HepG2 (cell line): ENCODE measurements around the gene SCGB1D4. TPM values are rescaled to one million over a fixed set of nuclear protein-coding genes. Genes with fewer than 3 reads are reported as not detected.

Experiments
- ATAC-seq: fragments of 200-7000 bp; cut with Tn5 transposase; 3 replicates; pipeline ENCODE4 v1.9.1; 2020; ENCODE audit warnings: mild to moderate bottlenecking, moderate library complexity
- BruUV-seq: library from RNA; stranded (reverse); fragments of 400-500 nt; replicated peaks from 2 replicates; lab custom pipeline; 2021; lab: Mats Ljungman, UMichigan
- CTCF ChIA-PET: fragments of 300-600 bp; formaldehyde crosslinking; extraction: SDS; loops from one replicate; lab custom pipeline; 2021; ENCODE audit warnings: low total read pairs, inconsistent platforms, low intra/inter-chr PET ratio; lab: Yijun Ruan, JAX
- POLR2A ChIA-PET: fragments of 350-600 bp; sonication (Branson Sonifier 250); formaldehyde crosslinking; loops from one replicate; lab custom pipeline; 2020; ENCODE audit warnings: antibody characterized with exemption, inconsistent platforms; lab: Yijun Ruan, JAX
- DNase-seq: peaks from one replicate; pipeline ENCODE4 v3.0.0-alpha.2; 2015; ENCODE audit warnings: low spot score
- FAIRE-seq: peaks from 3 replicates; lab custom pipeline; 2011; peaks lifted over from hg19 to GRCh38; lab: Jason Lieb, UNC
- H2AFZ ChIP-seq: one replicate; pipeline ENCODE4 v1.6.1; 2011; ENCODE audit warnings: low read length, inconsistent platforms
- H3K27ac ChIP-seq: fragments of 300-600 bp; 3 replicates; pipeline ENCODE4 v1.8.0; 2011; ENCODE audit warnings: mixed run types, mild to moderate bottlenecking, mixed read lengths, low read length, inconsistent platforms; ENCODE audit not compliant: insufficient read depth; ENCODE audit errors: extremely low read length
- H3K27me3 ChIP-seq, 2 experiments: fragments of 200-600 bp in 1 of 2; 2 replicates in 1 of 2; 3 replicates in 1 of 2; pipeline versions ENCODE4 v1.6.0 to v1.8.0; 2011; ENCODE audit warnings: low read length in 2 of 2, mild to moderate bottlenecking in 2 of 2, moderate library complexity in 2 of 2, inconsistent platforms in 1 of 2; ENCODE audit not compliant: insufficient read depth in 2 of 2, control insufficient read depth in 1 of 2
- H3K36me3 ChIP-seq, 2 experiments: fragments of 200-600 bp in 1 of 2; replicated peaks in 1 of 2; 2 replicates in 1 of 2; 3 replicates in 1 of 2; pipeline versions ENCODE4 v1.5.1 to v1.8.0; 2011; ENCODE audit warnings: low read length in 2 of 2, inconsistent platforms in 1 of 2; ENCODE audit not compliant: insufficient read depth in 2 of 2, control insufficient read depth in 1 of 2
- H3K4me1 ChIP-seq: 2 replicates; pipeline ENCODE4 v1.5.1; 2012; ENCODE audit warnings: low read length, inconsistent platforms; ENCODE audit not compliant: insufficient read depth
- H3K4me2 ChIP-seq: 2 replicates; pipeline ENCODE4 v1.6.0; 2011; ENCODE audit warnings: low read depth, low read length, inconsistent platforms
- H3K4me3 ChIP-seq, 3 experiments: fragments of 200-600 bp in 1 of 3; sonication (generic), shearing (Covaris generic) in 1 of 3; replicated peaks in 1 of 3; 2 replicates each; pipeline ENCODE4 v1.5.1; 2011 to 2016; ENCODE audit warnings: low read length in 3 of 3, inconsistent platforms in 2 of 3, low read depth in 2 of 3, mild to moderate bottlenecking in 2 of 3, control low read depth in 1 of 3, mixed read lengths in 1 of 3; ENCODE audit not compliant: insufficient read depth in 1 of 3
- H3K79me2 ChIP-seq: one replicate; pipeline ENCODE4 v1.6.1; 2011; ENCODE audit warnings: low read length, inconsistent platforms; ENCODE audit not compliant: insufficient read depth
- H3K9ac ChIP-seq: 2 replicates; pipeline ENCODE4 v1.6.0; 2011; ENCODE audit warnings: mild to moderate bottlenecking, low read depth, low read length, inconsistent platforms; ENCODE audit not compliant: insufficient read depth
- H3K9me3 ChIP-seq: 2 replicates; pipeline ENCODE4 v1.5.1; 2012; ENCODE audit warnings: mild to moderate bottlenecking, low read length
- H4K20me1 ChIP-seq: 2 replicates; pipeline ENCODE4 v1.6.0; 2011; ENCODE audit warnings: inconsistent platforms, mild to moderate bottlenecking, low read length, moderate library complexity; ENCODE audit not compliant: insufficient read depth
- ARHGAP35 ChIP-seq: sonication (generic); formaldehyde crosslinking; IDR thresholded peaks from 2 replicates; pipeline ENCODE4 v1.9.0; 2022; ENCODE audit warnings: mild to moderate bottlenecking, inconsistent platforms, moderate library complexity, missing genetic modification reagents, borderline replicate concordance
- BHLHE40 ChIP-seq: IDR thresholded peaks from 2 replicates; pipeline ENCODE4 v1.6.1; 2011; ENCODE audit warnings: low read length, improper control_type of control experiment
- ESRRA ChIP-seq: sonication (generic); formaldehyde crosslinking; IDR thresholded peaks from 2 replicates; pipeline ENCODE4 v1.5.1; 2020; ENCODE audit warnings: mild to moderate bottlenecking, low read depth, missing genetic modification reagents
- ETV5 ChIP-seq: IDR thresholded peaks from 2 replicates; pipeline ENCODE4 v1.6.1; 2018; ENCODE audit warnings: missing biosample characterization, missing genetic modification reagents, inconsistent platforms, borderline replicate concordance
- FOXK2 ChIP-seq: fragments of 450-650 bp; IDR thresholded peaks from 2 replicates; pipeline ENCODE4 v1.6.1; 2016
- MBD4 ChIP-seq: IDR thresholded peaks from 2 replicates; pipeline ENCODE4 v1.6.1; 2012; ENCODE audit warnings: low read length, inconsistent platforms, borderline replicate concordance
- MTF1 ChIP-seq: sonication (generic); formaldehyde crosslinking; IDR thresholded peaks from 2 replicates; pipeline ENCODE4 v1.5.0; 2020; ENCODE audit warnings: missing genetic modification reagents
- RARA ChIP-seq: IDR thresholded peaks from 2 replicates; pipeline ENCODE4 v1.6.1; 2016; ENCODE audit warnings: missing genetic modification reagents, missing compliant biosample characterization
- RBFOX2 ChIP-seq: fragments of 200-400 bp; formaldehyde crosslinking; IDR thresholded peaks from 2 replicates; pipeline ENCODE4 v1.6.1; 2017; ENCODE audit warnings: low read depth, mild to moderate bottlenecking, low read length
- RXRB ChIP-seq: IDR thresholded peaks from 2 replicates; pipeline ENCODE4 v1.6.1; 2016; ENCODE audit warnings: borderline replicate concordance, missing genetic modification reagents, missing compliant biosample characterization
- ZBTB38 ChIP-seq: sonication (generic); formaldehyde crosslinking; IDR thresholded peaks from 2 replicates; pipeline ENCODE4 v1.5.1; 2020; ENCODE audit warnings: mild to moderate bottlenecking, missing genetic modification reagents
- ZBTB7B ChIP-seq: sonication (generic); formaldehyde crosslinking; IDR thresholded peaks from 2 replicates; pipeline ENCODE4 v1.4.0; 2020; ENCODE audit warnings: missing genetic modification reagents
- ZNF101 ChIP-seq: sonication (generic); formaldehyde crosslinking; IDR thresholded peaks from 2 replicates; pipeline ENCODE4 v1.4.0; 2020; ENCODE audit warnings: mild to moderate bottlenecking, low read depth, missing genetic modification reagents, borderline replicate concordance
- ZNF431 ChIP-seq: sonication (generic); formaldehyde crosslinking; IDR thresholded peaks from 2 replicates; pipeline ENCODE4 v1.9.0; 2022; ENCODE audit warnings: missing genetic modification reagents, low read depth, mild to moderate bottlenecking, borderline replicate concordance
- whole genome bisulfite sequencing: methylation state at CpG from one replicate; pipeline ENCODE4 v1.1.6; 2017; ENCODE audit warnings: low lambda C conversion rate; 5-methylcytosine and 5-hydroxymethylcytosine counted together
- in situ Hi-C: cut with HindIII; loops from 2 replicates; pipeline ENCODE4 v1.10.0; 2017; ENCODE audit warnings: low pct_unique_long_range_greater_than_20kb; ENCODE audit not compliant: extremely low pct_ligation_motif_present
- intact Hi-C: fragments of 100-400 bp; cut with micrococcal nuclease; formaldehyde crosslinking; loops from one replicate; pipeline ENCODE4 v1.10.0; 2022; ENCODE audit not compliant: unreplicated experiment
- polyA plus RNA-seq, 8 experiments: library from polyadenylated mRNA; depleted of rRNA in 3 of 8; stranded (reverse) in 7 of 8; unstranded in 1 of 8; fragments of >200 nt; fragmentation: Illumina TruSeq in 4 of 8; extraction: Trizol in 4 of 8; gene quantifications; 2 replicates each; pipeline versions ENCODE4 v1.2.1 to v1.2.3, GENCODE V29; 2011 to 2016; ENCODE audit warnings: low read depth in 4 of 8, missing spikeins in 1 of 8, mixed read lengths in 1 of 8; ENCODE audit not compliant: insufficient read depth in 1 of 8
- total RNA-seq, 5 experiments: library from RNA; depleted of rRNA; stranded (reverse); fragments of >200 nt; fragmentation: Illumina TruSeq; extraction: Trizol; gene quantifications; 2 replicates each; pipeline ENCODE4 v1.2.3, GENCODE V29; 2016; ENCODE audit warnings: low read depth in 1 of 5
- TF ChIP-seq, protein P1 (sequence below): sonication (generic); formaldehyde crosslinking; IDR thresholded peaks from 2 replicates; pipeline ENCODE4 v1.4.0; 2020; ENCODE audit warnings: low read depth, mild to moderate bottlenecking, missing genetic modification reagents

The SCGB1D4 gene
- total and polyA plus RNA-seq, 2 of the 13 experiments (the other 11 are each of a cell fraction or from before 2014, with no cell fraction given) = not detected

DNA sequence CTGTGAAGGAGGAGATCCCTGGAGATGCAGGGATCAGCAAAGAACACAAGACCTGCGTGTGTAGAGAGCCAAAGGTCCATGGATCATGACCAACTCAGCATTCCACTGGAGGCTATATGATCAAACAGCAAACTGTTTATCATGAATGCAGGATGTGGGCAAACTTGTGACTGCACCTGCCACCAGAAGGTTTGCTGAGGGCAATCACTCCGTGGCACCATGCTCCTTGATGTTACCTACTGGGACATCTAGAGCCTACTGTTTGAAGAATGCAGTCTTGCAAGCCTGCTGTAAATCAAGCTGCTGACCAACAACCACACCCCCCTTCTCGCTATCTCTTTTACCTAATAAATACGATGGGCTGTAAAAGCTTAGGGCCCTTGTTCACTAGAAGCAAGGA, 47.2 kb downstream of the SCGB1D4 start:
- no TSS peak for BruUV-seq
- Histone ChIP-seq H3K4me2 (no peak overlapping the region), H3K27me3 (0 out of 5 replicates have a peak, but pooled peaks cover 0 to 3% of the 10 kb centered on the region in 2 experiments), H3K79me2 (no peaks in the 10 kb centered on the region), H3K4me3 (no peak overlapping the region), H3K9ac (no peak overlapping the region), H3K4me1 (peaks cover 16% of the 10 kb centered on the region), H4K20me1 (no peaks in the 10 kb centered on the region), H3K36me3 (no peaks in the 10 kb centered on the region), H3K27ac (no peak overlapping the region), H2AFZ (no peak overlapping the region), H3K9me3 (peaks cover 44% of the 10 kb centered on the region)
- FAIRE-seq (no peak), ATAC-seq (no peak), DNase-seq (no peak)
- CTCF ChIA-PET = no interaction called here
- POLR2A ChIA-PET = no interaction called here
- 0% methylated on average over 3 of the region's 4 CpGs for WGBS
- TF ChIP-seq RARA (CRISPR knock-in tag) (no peak), MTF1 (no peak), ESRRA (CRISPR knock-in tag) (no peak), ZBTB38 (CRISPR knock-in tag) (no peak), RBFOX2 (no peak), MBD4 (no peak), FOXK2 (no peak), ZNF101 (CRISPR knock-in tag) (no peak), ZNF431 (no peak), BHLHE40 (no peak), ARHGAP35 (no peak), RXRB (no peak), ETV5 (CRISPR knock-in tag) (no peak), ZBTB7B (CRISPR knock-in tag) (no peak)
- TF ChIP-seq, protein P1, sequence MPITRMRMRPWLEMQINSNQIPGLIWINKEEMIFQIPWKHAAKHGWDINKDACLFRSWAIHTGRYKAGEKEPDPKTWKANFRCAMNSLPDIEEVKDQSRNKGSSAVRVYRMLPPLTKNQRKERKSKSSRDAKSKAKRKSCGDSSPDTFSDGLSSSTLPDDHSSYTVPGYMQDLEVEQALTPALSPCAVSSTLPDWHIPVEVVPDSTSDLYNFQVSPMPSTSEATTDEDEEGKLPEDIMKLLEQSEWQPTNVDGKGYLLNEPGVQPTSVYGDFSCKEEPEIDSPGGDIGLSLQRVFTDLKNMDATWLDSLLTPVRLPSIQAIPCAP (CRISPR knock-in tag) = no peak
- in situ Hi-C loops (no loop called here), intact Hi-C loops (no loop called here)

Other genes with a start within 250 kb of the SCGB1D4 start
- gene INCENP, start 175.1 kb downstream of the SCGB1D4 start, total RNA-seq (2016; rRNA removed; fragmentation: Illumina TruSeq; extraction: Trizol) = 37.3 and 38.1 TPM in 2 replicates
- 10.4 and 14.1 TPM in 2 replicates for gene INCENP, start 175.1 kb downstream of the SCGB1D4 start, polyA plus RNA-seq (2011; rRNA removed)
- gene SCGB1D1, start 108.9 kb downstream of the SCGB1D4 start, total RNA-seq (2016; rRNA removed; fragmentation: Illumina TruSeq; extraction: Trizol) = not detected in 2 replicates
- gene SCGB1D1, start 108.9 kb downstream of the SCGB1D4 start, polyA plus RNA-seq (2011; rRNA removed) = not detected in 2 replicates
- not detected in 2 replicates for gene SCGB2A1, start 90.4 kb downstream of the SCGB1D4 start, total RNA-seq (2016; rRNA removed; fragmentation: Illumina TruSeq; extraction: Trizol)
- not detected in 2 replicates for gene SCGB2A1, start 90.4 kb downstream of the SCGB1D4 start, polyA plus RNA-seq (2011; rRNA removed)
- not detected in 2 replicates for gene SCGB1D2, start 56.8 kb downstream of the SCGB1D4 start, total RNA-seq (2016; rRNA removed; fragmentation: Illumina TruSeq; extraction: Trizol)
- gene SCGB1D2, start 56.8 kb downstream of the SCGB1D4 start, polyA plus RNA-seq (2011; rRNA removed) = not detected in 2 replicates
- not detected in 2 replicates for gene SCGB2A2, start 28.9 kb downstream of the SCGB1D4 start, total RNA-seq (2016; rRNA removed; fragmentation: Illumina TruSeq; extraction: Trizol)
- gene SCGB2A2, start 28.9 kb downstream of the SCGB1D4 start, polyA plus RNA-seq (2011; rRNA removed) = 0.12 and 0.40 TPM in 2 replicates
- 50.8 and 56.4 TPM in 2 replicates for gene ASRGL1, start 38.4 kb upstream of the SCGB1D4 start, total RNA-seq (2016; rRNA removed; fragmentation: Illumina TruSeq; extraction: Trizol)
- gene ASRGL1, start 38.4 kb upstream of the SCGB1D4 start, polyA plus RNA-seq (2011; rRNA removed) = 83.4 and 97.5 TPM in 2 replicates
- gene SCGB1A1, start 120.0 kb upstream of the SCGB1D4 start, total RNA-seq (2016; rRNA removed; fragmentation: Illumina TruSeq; extraction: Trizol) = not detected in 2 replicates
- gene SCGB1A1, start 120.0 kb upstream of the SCGB1D4 start, polyA plus RNA-seq (2011; rRNA removed) = not detected in 2 replicates
- gene AHNAK, start 247.7 kb upstream of the SCGB1D4 start, total RNA-seq (2016; rRNA removed; fragmentation: Illumina TruSeq; extraction: Trizol) = 25.0 and 40.6 TPM in 2 replicates
- gene AHNAK, start 247.7 kb upstream of the SCGB1D4 start, polyA plus RNA-seq (2011; rRNA removed) = 22.8 and 23.4 TPM in 2 replicates